Esophagus squamous epithelium (tissue), 5 donors: Measurements from ENCODE around the gene DPYSL4. TPM values are rescaled to one million over a fixed set of nuclear protein-coding genes. Genes with fewer than 3 reads are reported as not detected.

Source experiments
- DNase-seq: peaks from one replicate; lab custom pipeline; 2025; lab: John Stamatoyannopoulos, UW
- H3K27ac ChIP-seq, 4 donors: fragments of 200-600 bp; sonication (generic); one replicate each; pipeline ENCODE4 v1.5.1; 2016 to 2019; ENCODE audit warnings: mild to moderate bottlenecking in 1 of 4
- H3K27me3 ChIP-seq, 4 donors: fragments of 200-600 bp; sonication (generic); 1 replicate in 3 of 4; 2 replicates in 1 of 4; pipeline versions ENCODE4 v1.5.1 to v1.6.0; 2017 to 2021; ENCODE audit warnings: antibody characterized with exemption in 1 of 4
- H3K36me3 ChIP-seq, 3 donors: fragments of 200-600 bp; sonication (generic); one replicate each; pipeline ENCODE4 v1.5.1; 2016 to 2019
- H3K4me1 ChIP-seq, 3 donors: fragments of 200-600 bp; sonication (generic); one replicate each; pipeline ENCODE4 v1.5.1; 2017 to 2019
- H3K4me3 ChIP-seq, 4 donors: fragments of 200-600 bp; sonication (generic); 1 replicate in 3 of 4; 2 replicates in 1 of 4; pipeline ENCODE4 v1.5.1; 2016 to 2019; ENCODE audit warnings: mild to moderate bottlenecking in 2 of 4, moderate library complexity in 1 of 4
- H3K9me3 ChIP-seq, 3 donors: fragments of 200-600 bp; sonication (generic); one replicate each; pipeline ENCODE4 v1.5.1; 2016 to 2019
- POLR2A ChIP-seq, 4 donors: fragments of 450-650 bp; IDR thresholded peaks; one replicate each; pipeline ENCODE4 v1.6.1; 2017; ENCODE audit warnings: antibody characterized with exemption in 4 of 4, mild to moderate bottlenecking in 4 of 4, moderate library complexity in 3 of 4
- WGBS, 2 donors: methylation state at CpG; one replicate each; pipeline ENCODE4 v1.1.5; 2018; 5-methylcytosine and 5-hydroxymethylcytosine counted together
- intact Hi-C: fragments of 100-400 bp; cut with DNase I; formaldehyde crosslinking; loops from one replicate; pipeline ENCODE4 v1.15.0; 2022
- total RNA-seq, 4 donors: library from RNA; depleted of rRNA; stranded (reverse); fragments of >200 nt; gene quantifications; one replicate each; pipeline ENCODE4 v1.1.0, GENCODE V29; 2016
- TF ChIP-seq, protein P1 (sequence below), 6 experiments: fragments of 450-650 bp in 4 of 6; fragments of 200-600 bp in 2 of 6; sonication (generic) in 2 of 6; IDR thresholded peaks; one replicate each; pipeline ENCODE4 v1.5.1; 2016 to 2019; ENCODE audit warnings: antibody characterized with exemption in 6 of 6, mild to moderate bottlenecking in 4 of 6, moderate library complexity in 4 of 6
- donor health status: DM: yes; HTN: yes; CAD: no.

The DPYSL4 gene
- total RNA-seq, 4 donors from 2014 or later: 0.95 to 1.6 TPM; not detected in 2

DNA sequence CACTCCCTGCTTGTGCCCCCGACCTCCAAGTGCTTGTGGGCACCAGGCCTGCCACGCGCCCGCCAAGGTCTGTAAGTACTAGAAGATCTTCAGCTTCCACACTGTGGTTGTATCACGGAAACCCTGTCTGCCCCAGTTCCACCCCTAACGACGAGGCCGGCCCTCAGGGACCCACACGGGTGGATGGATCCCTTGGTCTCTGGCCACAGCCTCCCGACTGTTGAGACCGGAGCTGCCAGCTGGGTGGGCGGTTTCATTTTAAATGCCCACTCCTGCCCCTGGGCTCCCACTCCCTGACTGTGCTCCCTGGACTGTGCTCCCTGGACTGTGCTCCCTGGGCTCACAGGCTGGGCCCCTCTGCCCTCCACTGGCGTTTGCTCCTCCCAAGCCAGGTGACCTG, 50.1 kb downstream of the DPYSL4 start:
- no peaks in the 10 kb centered on the region for H3K4me1 ChIP-seq
- intact Hi-C loops: no loop called here
- no peak for DNase-seq

DNA sequence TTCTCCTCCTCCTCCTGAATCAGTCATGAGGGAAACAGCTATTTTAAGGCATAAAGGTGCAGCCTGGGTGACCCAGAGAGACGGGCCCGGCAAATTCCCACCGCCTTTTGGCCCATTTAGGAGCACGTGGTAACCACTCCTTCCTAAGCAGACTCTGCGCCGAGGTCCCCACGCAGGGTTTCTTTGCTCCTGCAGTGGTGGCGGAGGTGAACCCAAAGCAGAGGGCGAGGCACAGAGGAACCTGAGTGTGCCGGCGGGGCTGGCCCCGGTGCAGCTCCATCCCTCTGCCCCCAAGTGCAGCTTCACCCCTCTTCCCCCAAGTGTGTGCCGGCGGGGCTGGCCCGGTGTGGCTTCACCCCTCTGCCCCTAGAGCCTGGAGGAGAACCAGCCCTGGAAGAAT, 50.6 kb downstream of the DPYSL4 start:
- Histone ChIP-seq H3K4me3 (no peak overlapping the region), H3K36me3 (no peaks in the 10 kb centered on the region), H3K27me3 (no peaks in the 10 kb centered on the region), H3K4me1 (no peaks in the 10 kb centered on the region), H3K9me3 (no peaks in the 10 kb centered on the region), H3K27ac (no peak overlapping the region)
- WGBS, 2 donors: 86 to 94% methylated on average over 7 of the region's 15 CpGs
- intact Hi-C loops: no loop called here
- no peak for DNase-seq
- TF ChIP-seq, protein P1, sequence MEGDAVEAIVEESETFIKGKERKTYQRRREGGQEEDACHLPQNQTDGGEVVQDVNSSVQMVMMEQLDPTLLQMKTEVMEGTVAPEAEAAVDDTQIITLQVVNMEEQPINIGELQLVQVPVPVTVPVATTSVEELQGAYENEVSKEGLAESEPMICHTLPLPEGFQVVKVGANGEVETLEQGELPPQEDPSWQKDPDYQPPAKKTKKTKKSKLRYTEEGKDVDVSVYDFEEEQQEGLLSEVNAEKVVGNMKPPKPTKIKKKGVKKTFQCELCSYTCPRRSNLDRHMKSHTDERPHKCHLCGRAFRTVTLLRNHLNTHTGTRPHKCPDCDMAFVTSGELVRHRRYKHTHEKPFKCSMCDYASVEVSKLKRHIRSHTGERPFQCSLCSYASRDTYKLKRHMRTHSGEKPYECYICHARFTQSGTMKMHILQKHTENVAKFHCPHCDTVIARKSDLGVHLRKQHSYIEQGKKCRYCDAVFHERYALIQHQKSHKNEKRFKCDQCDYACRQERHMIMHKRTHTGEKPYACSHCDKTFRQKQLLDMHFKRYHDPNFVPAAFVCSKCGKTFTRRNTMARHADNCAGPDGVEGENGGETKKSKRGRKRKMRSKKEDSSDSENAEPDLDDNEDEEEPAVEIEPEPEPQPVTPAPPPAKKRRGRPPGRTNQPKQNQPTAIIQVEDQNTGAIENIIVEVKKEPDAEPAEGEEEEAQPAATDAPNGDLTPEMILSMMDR (IDR thresholded peaks at IDR 0.05): no peak
- no peak for TF ChIP-seq POLR2A (IDR thresholded peaks at IDR 0.05)

More for the DNA sequence above, 50.1 kb downstream of the DPYSL4 start:
- Histone ChIP-seq H3K27ac (no peak overlapping the region), H3K4me3 (no peak overlapping the region), H3K9me3 (no peaks in the 10 kb centered on the region), H3K36me3 (no peaks in the 10 kb centered on the region), H3K27me3 (no peaks in the 10 kb centered on the region)
- WGBS, 2 donors: 88 to 90% methylated on average over 4 to 9 of the region's 13 CpGs
- no peak for TF ChIP-seq POLR2A (IDR thresholded peaks at IDR 0.05)
- TF ChIP-seq, protein P1 (IDR thresholded peaks at IDR 0.05): no peak

DNA sequence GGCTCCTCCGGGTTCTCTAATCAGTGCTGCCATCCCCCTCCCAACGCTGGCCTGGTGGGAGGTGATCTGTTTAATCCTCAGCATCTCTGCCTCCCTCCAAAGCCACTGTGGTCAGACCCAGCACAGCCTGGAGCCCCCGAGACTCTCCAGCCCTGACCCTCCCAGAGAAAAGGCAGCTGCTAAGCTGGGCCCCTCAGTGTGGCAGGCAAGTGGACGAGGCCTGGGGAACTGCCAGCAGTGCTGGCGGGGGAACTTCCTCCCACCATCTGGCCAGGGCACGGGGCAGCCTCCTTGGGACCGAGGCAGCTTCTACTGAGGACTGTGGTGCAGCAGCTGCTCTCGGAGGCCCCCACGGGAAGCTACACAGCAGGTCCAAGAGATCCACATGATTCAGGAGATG, 51.1 kb downstream of the DPYSL4 start:
- WGBS, 2 donors: 46 to 57% methylated on average over 2 to 4 of the region's 9 CpGs
- H3K27me3 ChIP-seq: no peaks in the 10 kb centered on the region
- intact Hi-C loops: no loop called here
- H3K4me3 ChIP-seq: no peak overlapping the region
- no peak for DNase-seq
- H3K36me3 ChIP-seq: no peaks in the 10 kb centered on the region
- no peak for TF ChIP-seq POLR2A (IDR thresholded peaks at IDR 0.05)
- TF ChIP-seq, protein P1 (IDR thresholded peaks at IDR 0.05): no peak
- H3K4me1 ChIP-seq: no peaks in the 10 kb centered on the region
- H3K9me3 ChIP-seq: no peaks in the 10 kb centered on the region
- H3K27ac ChIP-seq: no peak overlapping the region

DNA sequence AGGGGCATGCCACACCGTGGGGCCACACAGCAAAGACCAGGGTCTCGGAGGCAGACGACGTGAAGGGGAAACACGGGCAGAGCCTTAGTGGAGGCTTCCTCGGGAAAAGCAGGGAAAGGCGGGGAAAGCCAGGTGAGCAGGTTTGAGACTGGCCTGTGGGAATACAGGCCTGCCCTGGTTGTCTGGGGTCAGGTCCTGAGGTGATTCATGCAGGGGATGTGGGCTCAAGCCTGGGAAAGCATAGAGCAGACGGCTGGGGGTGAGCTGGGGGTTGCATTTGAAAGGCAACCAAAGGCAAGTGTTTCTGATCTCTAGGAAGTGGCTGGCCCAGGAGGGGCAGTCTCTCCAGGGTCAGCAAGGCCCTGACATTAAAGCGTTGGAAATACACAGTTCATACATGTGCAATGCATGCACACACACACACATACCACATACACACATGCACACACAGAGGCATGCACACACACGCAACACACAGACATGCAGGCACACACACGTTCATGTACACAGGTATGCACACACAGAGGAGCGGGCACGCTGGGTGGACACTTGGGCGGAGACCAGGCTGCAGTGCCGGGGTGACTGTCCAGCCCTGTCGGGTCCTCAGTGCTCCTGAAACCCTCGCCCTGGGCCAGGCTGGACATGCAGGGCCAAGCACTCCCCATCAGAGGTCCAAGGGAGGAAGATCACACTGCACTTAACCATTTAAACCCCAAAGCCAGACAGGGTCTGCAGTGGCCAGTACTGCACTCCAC, 51.8 kb downstream of the DPYSL4 start:
- Histone ChIP-seq H3K4me1 (no peaks in the 10 kb centered on the region), H3K36me3 (no peaks in the 10 kb centered on the region), H3K27ac (no peak overlapping the region), H3K27me3 (no peaks in the 10 kb centered on the region), H3K4me3 (no peak overlapping the region), H3K9me3 (no peaks in the 10 kb centered on the region)
- WGBS, 2 donors: 77 to 81% methylated on average over 10 to 11 of the region's 17 CpGs
- no peak for DNase-seq
- intact Hi-C loops: no loop called here
- TF ChIP-seq, protein P1 (IDR thresholded peaks at IDR 0.05): no peak
- TF ChIP-seq POLR2A (IDR thresholded peaks at IDR 0.05): no peak

DNA sequence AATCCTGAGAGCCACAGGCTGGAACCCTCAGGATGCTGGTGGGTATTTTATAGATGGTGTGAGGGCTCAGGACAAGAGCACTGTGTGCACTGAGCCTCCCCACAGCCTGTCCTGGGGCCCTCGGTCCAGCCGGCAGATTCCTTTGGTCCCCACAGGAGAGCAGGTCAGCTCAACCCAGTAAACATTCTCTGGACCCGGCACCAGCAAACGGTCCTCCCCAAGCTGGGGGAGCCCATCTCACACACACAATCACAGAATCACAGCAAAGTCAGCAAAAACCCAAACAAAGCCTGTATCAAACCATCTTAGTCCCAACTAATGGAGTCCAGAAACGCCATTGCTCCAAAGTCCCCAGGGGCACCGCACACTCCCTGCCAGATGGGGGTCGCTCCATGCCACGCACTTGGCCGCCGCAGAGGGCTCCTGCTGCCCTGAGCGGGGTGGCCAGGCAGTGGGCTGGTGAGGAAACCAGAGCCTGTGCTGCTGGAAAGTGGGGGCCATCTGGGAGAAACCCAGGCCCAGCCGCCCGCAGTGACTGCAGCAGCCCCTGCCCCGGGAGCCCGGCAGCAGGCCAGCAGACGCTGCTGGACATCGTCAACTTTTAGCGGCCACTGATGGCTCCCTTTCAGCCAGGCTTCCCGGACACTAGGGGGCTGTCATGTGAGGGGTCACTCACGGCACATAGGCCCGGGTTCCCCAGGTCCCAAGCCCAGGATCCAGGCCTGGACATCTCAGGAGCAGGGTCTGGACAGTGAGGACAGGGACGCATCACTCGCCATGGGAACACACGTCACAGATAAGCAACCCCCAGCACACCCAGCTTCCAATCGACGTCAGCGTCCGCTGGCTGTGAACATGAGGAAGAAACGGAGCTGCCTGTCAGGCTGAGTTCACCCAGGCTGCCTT, 52.6 kb downstream of the DPYSL4 start:
- Histone ChIP-seq H3K27me3 (no peaks in the 10 kb centered on the region), H3K4me1 (no peaks in the 10 kb centered on the region), H3K9me3 (no peaks in the 10 kb centered on the region), H3K4me3 (no peak overlapping the region), H3K36me3 (no peaks in the 10 kb centered on the region), H3K27ac (no peak overlapping the region)
- no peak for DNase-seq
- intact Hi-C loops: no loop called here
- whole genome bisulfite sequencing, 2 donors: 68 to 69% methylated on average over 4 to 12 of the region's 29 CpGs
- TF ChIP-seq, protein P1 (IDR thresholded peaks at IDR 0.05): no peak
- no peak for TF ChIP-seq POLR2A (IDR thresholded peaks at IDR 0.05)
